HEK293T (cell line): Measurements from ENCODE around the gene PTPRD.

ENCODE experiments used
- ARNT ChIP-seq: fragments of 450-650 bp; IDR thresholded peaks from 2 replicates; pipeline ENCODE4 v1.6.1; 2017; ENCODE audit warnings: mild to moderate bottlenecking
- BHLHE40 ChIP-seq: fragments of 450-650 bp; IDR thresholded peaks from 2 replicates; pipeline ENCODE4 v1.6.1; 2016; ENCODE audit warnings: mild to moderate bottlenecking, moderate library complexity, borderline replicate concordance
- CTBP1 ChIP-seq: fragments of 450-650 bp; IDR thresholded peaks from 2 replicates; pipeline ENCODE4 v1.6.1; 2016; ENCODE audit warnings: borderline replicate concordance
- FOXK2 ChIP-seq: fragments of 450-650 bp; IDR thresholded peaks from 2 replicates; pipeline ENCODE4 v1.6.1; 2016; ENCODE audit warnings: mild to moderate bottlenecking
- FOXM1 ChIP-seq: fragments of 450-650 bp; IDR thresholded peaks from 2 replicates; pipeline ENCODE4 v1.6.1; 2017; ENCODE audit warnings: mild to moderate bottlenecking, borderline replicate concordance
- TF ChIP-seq, protein P1 (sequence below): fragments of 450-650 bp; IDR thresholded peaks from 2 replicates; pipeline ENCODE4 v1.6.1; 2016

DNA sequence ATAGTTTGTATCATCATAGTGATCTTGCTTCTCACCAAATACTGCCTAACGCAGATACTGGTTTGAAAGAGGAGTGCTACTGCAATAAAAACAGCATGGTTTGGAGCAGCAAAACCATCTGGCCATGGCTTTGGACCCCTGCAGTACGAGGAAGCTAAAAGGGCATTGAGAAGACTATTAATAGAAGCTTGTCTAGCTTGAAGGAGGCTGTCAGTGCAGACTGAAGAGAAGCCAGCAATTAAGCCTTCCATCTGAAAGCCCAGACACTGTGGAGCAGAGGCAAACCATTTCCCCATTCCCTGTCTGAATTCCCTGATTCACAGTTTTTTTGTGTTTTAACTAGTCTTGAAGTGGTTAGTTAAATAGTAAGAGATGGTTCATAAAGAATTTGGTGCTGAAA lies 281.6 kb downstream of the PTPRD start:
- no peak for TF ChIP-seq BHLHE40
- TF ChIP-seq CTBP1, result no peak
- TF ChIP-seq, protein P1, sequence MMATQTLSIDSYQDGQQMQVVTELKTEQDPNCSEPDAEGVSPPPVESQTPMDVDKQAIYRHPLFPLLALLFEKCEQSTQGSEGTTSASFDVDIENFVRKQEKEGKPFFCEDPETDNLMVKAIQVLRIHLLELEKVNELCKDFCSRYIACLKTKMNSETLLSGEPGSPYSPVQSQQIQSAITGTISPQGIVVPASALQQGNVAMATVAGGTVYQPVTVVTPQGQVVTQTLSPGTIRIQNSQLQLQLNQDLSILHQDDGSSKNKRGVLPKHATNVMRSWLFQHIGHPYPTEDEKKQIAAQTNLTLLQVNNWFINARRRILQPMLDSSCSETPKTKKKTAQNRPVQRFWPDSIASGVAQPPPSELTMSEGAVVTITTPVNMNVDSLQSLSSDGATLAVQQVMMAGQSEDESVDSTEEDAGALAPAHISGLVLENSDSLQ, result no peak
- no peak for TF ChIP-seq ARNT
- TF ChIP-seq FOXM1, result no peak
- no peak for TF ChIP-seq FOXK2
